T1000 (cell line): ENCODE data around the gene INKA1.
A peak's percentile ranks its signal among the peaks of the same experiment; 100 is the strongest.
"Not testable (repeated sequence)": the region's sequence is repeated elsewhere in the genome, so short reads cannot be mapped to it uniquely, and the experiment has no call there.

Experiments used
- DNase-seq: peaks from one replicate; lab custom pipeline; 2025; ENCODE audit warnings: mixed read lengths; lab: John Stamatoyannopoulos, UW

INKA1 gene

DNA sequence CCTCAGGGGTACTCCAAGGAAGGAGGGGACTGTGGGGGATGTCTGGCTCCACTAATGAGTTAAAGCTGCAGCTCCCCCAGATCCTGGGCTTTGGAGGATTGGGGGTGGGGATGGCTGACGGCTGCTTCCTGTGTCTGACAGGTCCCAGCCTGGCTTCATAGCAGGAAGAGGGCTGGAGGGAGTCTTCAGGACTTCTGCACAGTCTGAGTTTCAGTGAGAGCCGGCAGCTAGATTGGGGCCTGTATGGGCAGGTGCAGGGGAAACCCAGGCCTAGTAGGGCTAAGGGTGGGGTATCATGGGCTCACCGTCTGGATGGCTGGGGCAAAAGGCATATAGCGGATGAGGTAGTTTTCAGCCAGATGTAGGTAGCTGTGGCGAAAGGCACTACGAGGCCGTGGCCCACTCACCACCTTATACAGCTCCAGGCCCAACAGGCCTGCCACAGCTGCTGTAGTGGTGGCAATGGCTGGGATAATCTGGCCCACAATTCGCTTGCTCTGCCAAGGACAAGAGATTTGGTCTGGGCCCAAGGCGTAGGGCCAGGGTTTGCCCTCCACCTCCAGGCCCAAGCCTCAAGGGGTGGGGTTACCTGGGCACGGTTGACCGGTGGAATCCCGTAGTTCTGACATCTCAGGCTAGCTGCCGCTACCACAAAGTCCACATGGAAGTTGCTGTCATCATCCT lies 4.5 kb downstream of the INKA1 start:
- DNase-seq = no peak

DNA sequence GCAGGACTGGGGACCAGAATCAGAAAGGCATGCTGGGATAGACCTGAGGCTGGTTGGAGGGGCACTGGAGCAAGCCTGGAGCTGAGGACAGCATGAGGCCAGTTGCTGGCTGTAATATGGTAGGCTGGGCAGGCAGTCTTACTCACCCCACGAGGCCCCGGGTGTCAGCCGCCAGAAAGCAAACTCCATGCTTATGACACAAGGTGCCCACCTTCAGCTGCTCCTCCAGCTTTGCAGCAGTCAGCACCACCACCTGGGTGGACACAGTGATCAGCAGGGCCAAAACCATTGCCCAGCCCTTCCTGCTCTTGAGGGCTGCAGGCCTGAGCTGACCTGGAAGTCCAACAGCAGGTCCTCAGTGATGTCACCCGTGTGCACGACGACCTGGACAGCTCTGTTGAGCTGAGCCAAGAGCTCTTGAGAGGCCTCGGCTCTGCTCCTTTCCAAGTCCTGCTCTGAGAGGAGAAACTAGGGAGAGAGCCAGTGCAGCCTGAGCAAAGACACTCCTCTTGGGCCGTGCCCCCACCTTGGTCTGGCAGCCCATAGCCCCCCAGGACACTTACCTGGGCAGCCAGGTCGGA lies 9.9 kb downstream of the INKA1 start:
- no peak for DNase-seq

- no peak for DNase-seq
Observed at GRCh38 chr3:49813497-49814174, 10.6 kb downstream of the INKA1 start, which contains the start of gene UBA7. UBA7 (minus strand) TSS chr3:49813953; CDS start chr3:49813787, 166 bp downstream.

DNA sequence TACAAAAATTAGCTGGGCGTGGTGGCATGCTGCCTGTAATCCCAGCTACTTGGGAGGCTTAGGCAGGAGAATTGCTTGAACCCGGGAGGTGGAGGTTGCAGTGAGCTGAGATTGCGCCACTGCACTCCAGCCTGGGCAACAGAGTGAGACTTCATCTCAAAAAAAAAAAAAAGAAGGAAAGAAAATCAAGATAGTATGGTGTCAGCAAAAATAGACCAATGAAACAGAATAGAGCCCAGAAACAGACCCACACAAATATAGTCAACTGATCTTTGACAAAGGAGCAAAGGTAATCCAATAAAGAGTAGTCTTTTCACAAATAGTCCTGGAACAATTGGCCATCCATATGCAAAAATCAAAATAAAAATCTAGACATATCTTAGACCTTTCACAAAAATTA lies 20.1 kb downstream of the INKA1 start:
- DNase-seq = not testable (repeated sequence)

GRCh38 chr3:49826016-49826415 lies 23.0 kb downstream of the INKA1 start:
- no peak for DNase-seq

- no peak for DNase-seq
Observed at GRCh38 chr3:49831341-49831740, 28.3 kb downstream of the INKA1 start.

- DNase-seq = peak; percentile 61
Observed at GRCh38 chr3:49839193-49839809, 36.2 kb downstream of the INKA1 start.

- DNase-seq = no peak
Observed at GRCh38 chr3:49840388-49840787, 37.3 kb downstream of the INKA1 start.

DNA sequence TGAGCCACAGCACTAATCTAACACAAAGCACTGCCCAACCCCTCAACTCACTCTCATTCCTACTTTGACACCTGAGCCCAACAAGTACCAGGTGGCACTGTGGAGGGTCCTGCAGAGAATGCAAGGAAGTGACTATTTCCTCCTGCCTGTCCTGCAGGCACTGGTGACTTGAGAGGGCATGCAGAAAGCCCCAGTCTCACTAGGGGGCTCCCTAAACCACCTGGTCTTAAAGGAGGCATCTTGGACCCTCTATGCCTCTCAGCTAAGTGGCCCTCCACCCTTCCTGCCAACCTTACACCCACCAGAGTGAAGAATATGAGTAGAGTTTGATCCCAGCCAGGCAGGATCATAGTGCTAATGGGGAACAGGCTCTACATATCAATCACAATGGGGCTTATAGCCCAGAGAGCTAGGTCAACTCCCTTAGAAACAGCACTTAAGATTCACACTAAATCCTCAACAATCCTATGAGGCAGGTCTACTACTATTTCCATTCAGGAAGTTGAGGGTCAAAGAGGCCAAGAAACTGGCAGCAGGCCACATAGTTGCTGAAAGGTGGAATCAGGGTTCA lies 38.1 kb downstream of the INKA1 start:
- DNase-seq = no peak

DNA sequence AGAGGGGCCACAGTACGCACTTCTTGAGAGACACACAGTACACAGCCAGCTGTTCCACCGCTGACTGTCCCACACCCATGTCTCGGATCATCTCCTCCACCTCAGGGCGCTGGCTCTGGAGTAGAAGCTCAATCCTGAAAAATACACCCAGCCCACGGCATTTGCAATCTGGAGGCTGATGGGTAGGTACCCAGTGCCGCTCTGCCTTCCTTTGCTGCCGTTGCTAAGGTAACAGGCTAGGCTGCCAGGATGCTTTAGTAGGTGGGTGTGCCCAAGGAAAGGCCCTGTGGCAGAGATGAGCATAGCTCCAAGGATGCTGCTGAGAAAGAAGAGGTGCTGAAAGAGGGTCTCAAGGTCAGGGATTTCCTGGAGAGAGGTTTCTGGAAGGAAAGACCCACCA lies 38.7 kb downstream of the INKA1 start:
- DNase-seq = no peak

GRCh38 chr3:49842843-49843517 lies 39.9 kb downstream of the INKA1 start:
- no peak for DNase-seq

DNA sequence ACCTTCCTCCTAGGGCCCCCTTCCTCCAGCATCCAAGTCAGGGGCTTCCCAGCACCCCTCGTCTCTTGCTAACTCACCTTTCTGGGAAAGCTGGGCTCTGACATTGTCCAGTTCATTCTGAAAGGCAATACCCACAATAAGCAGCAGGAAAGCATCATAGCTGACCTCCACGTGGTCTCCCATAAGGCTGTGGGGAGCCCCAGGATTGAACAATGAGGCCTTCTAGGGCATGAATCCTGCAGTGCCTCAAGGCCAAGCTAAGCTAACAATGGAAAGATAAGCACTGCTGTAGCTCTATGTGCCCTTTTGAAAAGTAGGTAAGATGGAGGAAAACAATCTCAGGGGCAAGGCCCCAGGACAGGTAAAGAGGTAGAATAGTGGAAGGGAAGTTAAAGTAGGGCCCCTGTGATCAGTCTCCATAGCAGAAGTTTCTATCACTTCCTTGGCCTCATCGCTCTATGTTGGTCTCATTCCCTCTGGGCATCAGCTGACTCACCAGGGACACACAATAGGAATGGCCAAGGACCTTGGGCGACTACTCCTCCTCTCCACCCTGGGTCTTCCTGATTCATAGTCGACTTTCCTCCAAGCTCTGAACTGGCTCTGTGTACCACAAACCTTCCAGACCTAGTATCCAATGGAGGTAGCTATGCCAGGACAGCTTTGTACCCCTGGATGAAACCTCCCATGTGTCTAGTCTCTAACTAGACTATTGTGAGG lies 41.6 kb downstream of the INKA1 start:
- no peak for DNase-seq

DNA sequence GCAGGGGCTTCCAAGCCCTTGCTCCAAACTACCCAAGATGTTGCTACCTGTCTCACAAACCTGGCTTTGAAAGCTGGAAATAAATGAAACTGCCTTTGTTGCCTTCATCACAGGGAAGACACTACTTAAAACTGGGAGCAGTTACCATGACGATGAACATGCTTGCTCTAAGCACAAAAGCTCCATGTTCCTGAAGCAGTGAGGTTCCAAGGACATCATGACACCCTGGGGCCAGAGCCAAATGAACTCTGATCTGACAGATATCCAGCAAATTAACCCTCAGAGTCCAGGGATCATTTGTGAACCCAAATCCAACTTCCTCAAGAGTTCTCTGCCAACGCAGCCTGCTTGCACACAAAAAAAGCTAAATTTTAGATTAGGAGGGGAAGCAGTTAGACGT lies 42.6 kb downstream of the INKA1 start:
- DNase-seq = no peak
